Cardiac fibroblast (primary cell): ENCODE measurements around the gene SMIM43.

Experiments used
- DNase-seq, 2 donors: peaks; one replicate each; pipeline versions ENCODE4 v3.0.0 to v3.0.0-alpha.2; 2010; ENCODE audit warnings: low read depth in 2 of 2
- H3K4me3 ChIP-seq, 2 donors: replicated peaks in 1 of 2; 1 replicate in 1 of 2; 2 replicates in 1 of 2; pipeline ENCODE4 v1.5.1; 2011; ENCODE audit warnings: low read depth in 2 of 2, low read length in 2 of 2, mild to moderate bottlenecking in 2 of 2, moderate library complexity in 1 of 2
- CTCF ChIP-seq: IDR thresholded peaks from one replicate; pipeline ENCODE4 v1.5.1; 2011; ENCODE audit warnings: low read depth, mild to moderate bottlenecking, low read length, inconsistent platforms

SMIM43 gene

GRCh38 chr4:121800638-121800960 is 35.6 kb upstream of the SMIM43 start:
- peak overlapping the region; percentile 91 to 94 for H3K4me3 ChIP-seq
- TF ChIP-seq CTCF, result no peak
- no peak for DNase-seq

- TF ChIP-seq CTCF, result no peak
- DNase-seq, result no peak
- no peak overlapping the region for H3K4me3 ChIP-seq
Observed at GRCh38 chr4:121799867-121800501, 35.0 kb upstream of the SMIM43 start.

GRCh38 chr4:121799208-121799823 is 34.4 kb upstream of the SMIM43 start:
- no peak overlapping the region for H3K4me3 ChIP-seq
- no peak for DNase-seq

GRCh38 chr4:121796283-121796682 is 31.3 kb upstream of the SMIM43 start:
- DNase-seq, result no peak
- no peak for TF ChIP-seq CTCF
- H3K4me3 ChIP-seq, result no peak overlapping the region

More at GRCh38 chr4:121799208-121799823, 34.4 kb upstream of the SMIM43 start:
- no peak for TF ChIP-seq CTCF

- no peak for TF ChIP-seq CTCF
- no peak overlapping the region for H3K4me3 ChIP-seq
- DNase-seq, result peak in 1 of 2 donors; percentile 57
Observed at GRCh38 chr4:121794505-121795188, 29.7 kb upstream of the SMIM43 start.

GRCh38 chr4:121792966-121793365 is 28.0 kb upstream of the SMIM43 start:
- DNase-seq, result no peak
- H3K4me3 ChIP-seq, result no peak overlapping the region
- no peak for TF ChIP-seq CTCF
